ENCODE results near the gene RBM23. TPM values are rescaled to one million over a fixed set of nuclear protein-coding genes. Genes with fewer than 3 reads are reported as not detected.
A peak's percentile ranks its signal among the peaks of the same experiment; 100 is the strongest.

RBM23 gene
- total and polyA plus RNA-seq, 8 donors = 64.9 to 133 (median 109) TPM

- H3K36me3 ChIP-seq = peaks cover 0 to 32% of the 10 kb centered on the region in 2 donors
- H3K4me3 ChIP-seq = peak overlapping the region; percentile 76 to 87
- H3K4me1 ChIP-seq = peaks cover 6 to 37% of the 10 kb centered on the region in 2 donors
- peak overlapping the region; percentile 65 to 85 for H3K27ac ChIP-seq
- no peaks in the 10 kb centered on the region for H3K9me3 ChIP-seq
- no peak for TF ChIP-seq CTCF (IDR thresholded peaks at IDR 0.05)
- DNase-seq (no peak), ATAC-seq (no peak)
- no peaks in the 10 kb centered on the region for H3K27me3 ChIP-seq
- intact Hi-C loops (cut with DNase I) = no loop called here
Measured at GRCh38 chr14:22928237-22929103, 9.5 kb upstream of the RBM23 start.

- H3K9me3 ChIP-seq = no peaks in the 10 kb centered on the region
- TF ChIP-seq CTCF (IDR thresholded peaks at IDR 0.05) = no peak
- ATAC-seq (no peak), DNase-seq (no peak)
- no peak overlapping the region for H3K4me3 ChIP-seq
- intact Hi-C loops (cut with DNase I) = no loop called here
- no peak overlapping the region for H3K27ac ChIP-seq
- H3K36me3 ChIP-seq = peaks cover 0 to 50% of the 10 kb centered on the region in 2 donors
- H3K27me3 ChIP-seq = no peaks in the 10 kb centered on the region
- peaks cover 6 to 37% of the 10 kb centered on the region in 2 donors for H3K4me1 ChIP-seq
Measured at GRCh38 chr14:22926316-22926715, 7.4 kb upstream of the RBM23 start.

- TF ChIP-seq CTCF (IDR thresholded peaks at IDR 0.05) = no peak
- H3K27ac ChIP-seq = no peak overlapping the region
- H3K36me3 ChIP-seq = peaks cover 0 to 58% of the 10 kb centered on the region in 2 donors
- H3K4me1 ChIP-seq = peaks cover 6 to 36% of the 10 kb centered on the region in 2 donors
- H3K4me3 ChIP-seq = no peak overlapping the region
- H3K9me3 ChIP-seq = no peaks in the 10 kb centered on the region
- no peaks in the 10 kb centered on the region for H3K27me3 ChIP-seq
- intact Hi-C loops (cut with DNase I) = no loop called here
- ATAC-seq (no peak), DNase-seq (no peak)
Measured at GRCh38 chr14:22925513-22925912, 6.6 kb upstream of the RBM23 start.

- no peak for ATAC-seq
- Histone ChIP-seq H3K4me1 (peaks cover 6 to 36% of the 10 kb centered on the region in 2 donors), H3K27me3 (no peaks in the 10 kb centered on the region), H3K4me3 (no peak overlapping the region), H3K36me3 (peaks cover 0 to 65% of the 10 kb centered on the region in 2 donors), H3K9me3 (no peaks in the 10 kb centered on the region), H3K27ac (no peak overlapping the region)
- DNase-seq = no peak
- no peak for TF ChIP-seq CTCF (IDR thresholded peaks at IDR 0.05)
- intact Hi-C loops (cut with DNase I) = no loop called here
Measured at GRCh38 chr14:22923746-22924145, 4.8 kb upstream of the RBM23 start.

GRCh38 chr14:22922294-22922693, 3.3 kb upstream of the RBM23 start:
- DNase-seq (no peak), ATAC-seq (no peak)
- Histone ChIP-seq H3K27me3 (no peaks in the 10 kb centered on the region), H3K9me3 (no peaks in the 10 kb centered on the region), H3K27ac (no peak overlapping the region), H3K4me3 (no peak overlapping the region), H3K36me3 (peaks cover 0 to 65% of the 10 kb centered on the region in 2 donors), H3K4me1 (peaks cover 7 to 31% of the 10 kb centered on the region in 2 donors)
- intact Hi-C loops (cut with DNase I) = no loop called here
- TF ChIP-seq CTCF (IDR thresholded peaks at IDR 0.05) = no peak

Measured in left lung (tissue), 10 donors.